RWPE2 (cell line): ENCODE data around the gene LAMA3.

Experiments
- ATAC-seq: fragments of 200-7000 bp; cut with Tn5 transposase; 3 replicates; pipeline ENCODE4 v1.9.1; 2021; ENCODE audit warnings: low read depth
- DNase-seq: peaks from one replicate; pipeline ENCODE4 v3.0.0-alpha.2; 2020; ENCODE audit warnings: low spot score
- H3K27ac ChIP-seq: fragments of 450-650 bp; 2 replicates; pipeline ENCODE4 v1.5.1; 2017; ENCODE audit warnings: mild to moderate bottlenecking; ENCODE audit not compliant: poor library complexity, severe bottlenecking
- H3K27me3 ChIP-seq: fragments of 250-450 bp; sonication (Bioruptor Pico); 2 replicates; pipeline ENCODE4 v1.5.1; 2021; ENCODE audit warnings: mild to moderate bottlenecking, moderate library complexity; ENCODE audit not compliant: insufficient read depth, poor library complexity, severe bottlenecking
- H3K36me3 ChIP-seq: fragments of 250-450 bp; sonication (Bioruptor Pico); 2 replicates; pipeline ENCODE4 v1.5.1; 2020; ENCODE audit warnings: low read depth, mild to moderate bottlenecking, moderate library complexity
- H3K4me1 ChIP-seq: fragments of 250-450 bp; sonication (Bioruptor Pico); 2 replicates; pipeline ENCODE4 v1.5.1; 2021; ENCODE audit warnings: mild to moderate bottlenecking, moderate library complexity; ENCODE audit not compliant: insufficient read depth, poor library complexity, severe bottlenecking
- H3K4me3 ChIP-seq: fragments of 250-450 bp; sonication (Bioruptor Pico); 2 replicates; pipeline ENCODE4 v1.5.1; 2021; ENCODE audit warnings: mild to moderate bottlenecking, moderate library complexity; ENCODE audit not compliant: severe bottlenecking
- H3K9me3 ChIP-seq: fragments of 250-450 bp; sonication (Bioruptor Pico); 2 replicates; pipeline ENCODE4 v1.5.1; 2021; ENCODE audit warnings: mild to moderate bottlenecking, moderate library complexity; ENCODE audit not compliant: severe bottlenecking
- CTCF ChIP-seq: fragments of 450-650 bp; IDR thresholded peaks from one replicate; pipeline ENCODE4 v1.5.1; 2017; ENCODE audit warnings: mild to moderate bottlenecking, moderate library complexity; ENCODE audit not compliant: poor library complexity, severe bottlenecking

The LAMA3 gene

DNA sequence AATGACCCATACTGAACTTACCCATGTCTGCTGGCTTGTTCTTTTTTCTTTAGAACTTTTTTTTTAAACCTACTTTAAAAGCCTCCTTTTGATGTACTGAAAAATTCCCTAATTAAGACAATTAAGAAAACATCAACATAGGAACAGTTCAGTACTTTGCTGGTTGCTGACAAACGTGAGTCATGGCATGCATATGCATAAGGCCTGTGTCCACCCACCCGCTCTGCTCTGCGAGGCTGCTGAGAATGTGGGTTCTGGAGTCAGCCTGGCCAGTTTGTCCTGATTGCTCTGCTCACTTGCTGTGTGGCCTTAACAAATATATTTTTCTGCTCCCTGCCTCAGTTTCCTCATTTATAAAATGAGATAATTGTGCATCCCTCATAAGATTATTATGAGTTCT, 27.3 kb downstream of the LAMA3 start:
- DNase-seq (peak; percentile 81), ATAC-seq (peak; percentile 76)
- Histone ChIP-seq H3K27ac (peak overlapping the region; percentile 93), H3K4me3 (no peak overlapping the region), H3K4me1 (peaks cover 41% of the 10 kb centered on the region), H3K9me3 (no peaks in the 10 kb centered on the region), H3K36me3 (peaks cover 10% of the 10 kb centered on the region), H3K27me3 (no peaks in the 10 kb centered on the region)
- TF ChIP-seq CTCF, result no peak

DNA sequence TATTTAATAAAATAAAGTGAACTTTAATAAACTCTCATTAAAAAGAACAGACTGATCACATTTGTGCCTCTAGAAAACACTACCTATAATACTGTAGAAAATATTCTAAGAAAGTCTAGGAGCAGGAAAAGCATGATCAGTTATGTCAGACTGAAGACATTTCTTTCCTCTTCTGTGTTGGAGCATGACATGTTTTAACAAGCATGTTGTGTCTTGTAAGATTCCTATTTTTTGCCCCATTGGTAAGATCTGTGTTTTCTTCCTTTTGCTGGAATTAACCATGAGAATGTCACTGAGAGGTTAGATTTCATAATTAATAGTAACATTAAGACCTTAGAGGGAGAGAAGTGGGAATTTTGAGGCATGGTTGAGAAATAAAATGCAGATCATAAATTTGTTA, 27.7 kb downstream of the LAMA3 start:
- peaks cover 41% of the 10 kb centered on the region for H3K4me1 ChIP-seq
- no peak for DNase-seq
- H3K4me3 ChIP-seq, result no peak overlapping the region
- peaks cover 10% of the 10 kb centered on the region for H3K36me3 ChIP-seq
- H3K9me3 ChIP-seq, result no peaks in the 10 kb centered on the region
- H3K27me3 ChIP-seq, result no peaks in the 10 kb centered on the region
- peak; percentile 19; the same call in 1 of the 3 replicates for ATAC-seq
- TF ChIP-seq CTCF, result no peak
- peak overlapping the region; percentile 93 for H3K27ac ChIP-seq

- TF ChIP-seq CTCF, result no peak
- Histone ChIP-seq H3K4me3 (no peak overlapping the region), H3K36me3 (peaks cover 10% of the 10 kb centered on the region), H3K4me1 (peaks cover 41% of the 10 kb centered on the region), H3K27ac (peak overlapping the region; percentile 93), H3K27me3 (no peaks in the 10 kb centered on the region), H3K9me3 (no peaks in the 10 kb centered on the region)
- DNase-seq (no peak), ATAC-seq (peak; percentile 54)
Observed at GRCh38 chr18:23718243-23718720, 29.0 kb downstream of the LAMA3 start.

DNA sequence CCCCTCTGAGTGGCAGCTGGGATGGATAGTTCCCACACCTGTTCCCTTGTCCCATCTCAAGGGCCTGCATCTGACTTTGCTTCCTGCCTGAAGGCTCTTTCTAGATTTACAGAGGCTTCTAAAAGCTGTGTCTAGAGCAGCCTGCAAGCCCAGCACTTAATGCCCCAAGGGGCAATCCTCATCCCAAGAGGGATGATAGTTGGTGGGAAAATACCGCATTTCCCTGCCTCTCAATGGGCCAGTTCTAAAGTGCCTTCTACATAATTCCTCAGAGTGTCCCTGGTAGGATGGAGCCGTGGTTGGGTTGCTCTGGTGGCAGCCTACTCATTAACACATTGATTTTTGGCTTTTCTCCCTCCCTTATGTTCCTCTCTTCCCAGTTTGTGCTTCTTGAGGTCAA, 29.5 kb downstream of the LAMA3 start:
- Histone ChIP-seq H3K36me3 (peaks cover 10% of the 10 kb centered on the region), H3K4me1 (peaks cover 41% of the 10 kb centered on the region), H3K4me3 (no peak overlapping the region), H3K27me3 (no peaks in the 10 kb centered on the region), H3K9me3 (no peaks in the 10 kb centered on the region), H3K27ac (peak overlapping the region; percentile 93)
- TF ChIP-seq CTCF, result no peak
- ATAC-seq, result no peak
- DNase-seq, result no peak

DNA sequence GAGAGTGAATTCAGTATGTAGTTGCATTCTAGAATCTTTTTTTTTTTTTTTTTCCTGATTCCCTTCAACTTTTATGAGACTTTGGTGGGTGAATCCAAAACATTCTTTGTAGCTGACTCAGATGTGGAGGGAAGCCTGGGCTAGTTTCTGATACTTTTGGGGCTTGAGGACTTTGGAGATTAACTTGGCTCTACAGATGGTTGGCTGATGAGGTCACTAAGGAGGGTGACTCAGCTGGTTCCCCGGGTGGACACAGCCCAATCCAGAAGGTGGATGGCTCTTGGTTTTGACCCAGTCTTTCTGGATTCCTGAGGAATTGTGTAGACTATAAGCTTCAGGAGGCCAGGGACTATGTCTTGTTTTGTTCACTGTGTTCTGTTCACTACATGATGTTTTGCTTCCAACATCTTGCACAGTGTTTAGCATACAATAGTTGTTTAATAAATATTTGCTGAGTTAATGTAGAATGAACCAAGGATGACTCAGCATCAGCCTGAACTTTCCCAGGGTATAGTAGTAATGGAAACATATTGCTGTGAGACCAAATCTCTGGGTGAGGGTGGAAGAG, 30.5 kb downstream of the LAMA3 start:
- H3K27ac ChIP-seq, result peak overlapping the region; percentile 93
- H3K4me1 ChIP-seq, result peaks cover 41% of the 10 kb centered on the region
- peak; percentile 79 for ATAC-seq
- H3K36me3 ChIP-seq, result peaks cover 10% of the 10 kb centered on the region
- no peaks in the 10 kb centered on the region for H3K27me3 ChIP-seq
- H3K4me3 ChIP-seq, result no peak overlapping the region
- peak; percentile 84 for DNase-seq
- no peak for TF ChIP-seq CTCF
- no peaks in the 10 kb centered on the region for H3K9me3 ChIP-seq
